ENCODE measurements around the gene CDH23. TPM values are rescaled to one million over a fixed set of nuclear protein-coding genes. Genes with fewer than 3 reads are reported as not detected.

Gene CDH23
- total RNA-seq, 1 donor, result 0.36 TPM

- Histone ChIP-seq H3K9me3 (ENCODE audit: low read depth, low read length) (no peaks in the 10 kb centered on the region), H4K20me1 (ENCODE audit: insufficient read depth, low read length) (no peaks in the 10 kb centered on the region), H3K36me3 (ENCODE audit: insufficient read depth, low read length) (no peaks in the 10 kb centered on the region), H3K4me3 (ENCODE audit: insufficient read depth, low read length) (no peak overlapping the region), H2AFZ (ENCODE audit: low read length) (no peak overlapping the region), H3K4me2 (ENCODE audit: insufficient read depth, low read length) (no peak overlapping the region), H3K79me2 (ENCODE audit: insufficient read depth, low read length) (no peaks in the 10 kb centered on the region), H3K4me1 (ENCODE audit: insufficient read depth, low read length) (no peaks in the 10 kb centered on the region), H3K27me3 (ENCODE audit: insufficient read depth, low read length) (peaks cover 3% of the 10 kb centered on the region), H3K27ac (ENCODE audit: low read depth, low read length) (no peak overlapping the region)
- DNase-seq (ENCODE audit: insufficient read length, low spot score, missing footprints), result no peak
- no peak for TF ChIP-seq CTCF (IDR thresholded peaks at IDR 0.05; ENCODE audit: extremely low read depth, low read depth, low read length)
Observed at GRCh38 chr10:71693377-71693776, 296.7 kb downstream of the CDH23 start.

- Histone ChIP-seq H3K79me2 (ENCODE audit: insufficient read depth, low read length) (no peaks in the 10 kb centered on the region), H3K4me2 (ENCODE audit: insufficient read depth, low read length) (no peak overlapping the region), H3K4me1 (ENCODE audit: insufficient read depth, low read length) (no peaks in the 10 kb centered on the region), H2AFZ (ENCODE audit: low read length) (no peak overlapping the region), H3K9me3 (ENCODE audit: low read depth, low read length) (no peaks in the 10 kb centered on the region), H3K27ac (ENCODE audit: low read depth, low read length) (no peak overlapping the region), H4K20me1 (ENCODE audit: insufficient read depth, low read length) (no peaks in the 10 kb centered on the region), H3K27me3 (ENCODE audit: insufficient read depth, low read length) (peaks cover 9% of the 10 kb centered on the region), H3K36me3 (ENCODE audit: insufficient read depth, low read length) (no peaks in the 10 kb centered on the region), H3K4me3 (ENCODE audit: insufficient read depth, low read length) (no peak overlapping the region)
- no peak for TF ChIP-seq CTCF (IDR thresholded peaks at IDR 0.05; ENCODE audit: extremely low read depth, low read depth, low read length)
- DNase-seq (ENCODE audit: insufficient read length, low spot score, missing footprints), result no peak
Observed at GRCh38 chr10:71694039-71694501, 297.4 kb downstream of the CDH23 start.

- Histone ChIP-seq H3K4me1 (ENCODE audit: insufficient read depth, low read length) (no peaks in the 10 kb centered on the region), H4K20me1 (ENCODE audit: insufficient read depth, low read length) (no peaks in the 10 kb centered on the region), H3K9me3 (ENCODE audit: low read depth, low read length) (no peaks in the 10 kb centered on the region), H3K4me2 (ENCODE audit: insufficient read depth, low read length) (no peak overlapping the region), H2AFZ (ENCODE audit: low read length) (no peak overlapping the region), H3K36me3 (ENCODE audit: insufficient read depth, low read length) (no peaks in the 10 kb centered on the region), H3K27me3 (ENCODE audit: insufficient read depth, low read length) (peaks cover 11% of the 10 kb centered on the region), H3K27ac (ENCODE audit: low read depth, low read length) (no peak overlapping the region), H3K79me2 (ENCODE audit: insufficient read depth, low read length) (no peaks in the 10 kb centered on the region), H3K4me3 (ENCODE audit: insufficient read depth, low read length) (no peak overlapping the region)
- no peak for DNase-seq (ENCODE audit: insufficient read length, low spot score, missing footprints)
- TF ChIP-seq CTCF (IDR thresholded peaks at IDR 0.05; ENCODE audit: extremely low read depth, low read depth, low read length), result no peak
Observed at GRCh38 chr10:71694567-71694968, 297.8 kb downstream of the CDH23 start.

GRCh38 chr10:71695502-71696476 is 299.1 kb downstream of the CDH23 start:
- Histone ChIP-seq H3K27ac (ENCODE audit: low read depth, low read length) (no peak overlapping the region), H3K36me3 (ENCODE audit: insufficient read depth, low read length) (no peaks in the 10 kb centered on the region), H3K4me3 (ENCODE audit: insufficient read depth, low read length) (no peak overlapping the region), H4K20me1 (ENCODE audit: insufficient read depth, low read length) (no peaks in the 10 kb centered on the region), H3K9me3 (ENCODE audit: low read depth, low read length) (no peaks in the 10 kb centered on the region), H3K4me1 (ENCODE audit: insufficient read depth, low read length) (no peaks in the 10 kb centered on the region), H3K27me3 (ENCODE audit: insufficient read depth, low read length) (peaks cover 11% of the 10 kb centered on the region), H2AFZ (ENCODE audit: low read length) (no peak overlapping the region), H3K4me2 (ENCODE audit: insufficient read depth, low read length) (no peak overlapping the region), H3K79me2 (ENCODE audit: insufficient read depth, low read length) (no peaks in the 10 kb centered on the region)
- TF ChIP-seq CTCF (IDR thresholded peaks at IDR 0.05; ENCODE audit: extremely low read depth, low read depth, low read length), result no peak
- no peak for DNase-seq (ENCODE audit: insufficient read length, low spot score, missing footprints)
